PC-3 (cell line): Measurements from ENCODE around the gene ATG7.

Experiments
- CTCF ChIP-seq: fragments of 300-600 bp; sonication (generic); conservative IDR thresholded peaks from 2 replicates; pipeline ENCODE4 v1.5.1; 2017; ENCODE audit warnings: antibody characterized with exemption, low read depth, mild to moderate bottlenecking, low read length
- EZH2 ChIP-seq: fragments of 300-600 bp; sonication (generic); IDR thresholded peaks from one replicate; pipeline ENCODE4 v1.6.1; 2017; ENCODE audit warnings: antibody characterized with exemption, mild to moderate bottlenecking, low read length; ENCODE audit not compliant: unreplicated experiment
- EZH2phosphoT487 ChIP-seq: fragments of 300-600 bp; sonication (generic); IDR thresholded peaks from 2 replicates; pipeline ENCODE4 v1.6.1; 2018; ENCODE audit warnings: mild to moderate bottlenecking, antibody characterized with exemption, low read length, borderline replicate concordance

DNA sequence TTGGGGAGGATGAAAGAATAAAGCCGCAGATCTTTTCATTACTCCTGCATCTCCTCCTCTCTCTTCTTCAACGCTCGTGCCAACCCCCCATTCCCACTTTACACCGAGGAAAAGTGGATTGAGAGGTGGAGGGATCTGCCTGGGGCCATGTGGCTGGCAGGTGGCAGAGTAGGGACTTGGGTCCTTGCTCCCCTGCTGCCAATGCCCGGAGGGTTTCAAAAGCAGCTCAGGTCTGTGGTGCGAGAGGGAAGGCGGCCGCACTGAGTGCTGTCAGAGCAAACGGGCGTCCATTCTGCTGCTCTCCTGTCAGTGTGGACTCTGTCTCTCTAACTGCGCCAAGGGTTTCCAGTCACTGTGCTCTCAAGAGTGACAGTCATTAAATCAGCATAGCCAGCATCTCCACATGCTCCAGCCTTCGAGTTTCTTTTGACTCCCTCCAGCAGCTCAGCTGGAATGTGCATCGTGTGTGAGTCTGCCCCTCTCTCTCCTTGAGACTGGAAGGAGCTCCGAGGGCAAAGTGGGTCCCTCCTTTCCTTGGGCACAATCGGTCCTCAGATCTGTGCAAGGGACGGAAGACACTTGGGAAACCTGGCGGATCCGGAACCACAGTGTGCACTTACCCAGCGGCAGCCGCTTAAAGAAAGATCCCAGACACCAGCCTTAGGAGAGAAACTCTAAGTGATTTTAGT, 302.9 kb downstream of the ATG7 start:
- TF ChIP-seq EZH2phosphoT487, result no peak
- TF ChIP-seq CTCF, result no peak
- TF ChIP-seq EZH2, result no peak
